ENCODE measurements around the gene DGKB. TPM values are rescaled to one million over a fixed set of nuclear protein-coding genes. Genes with fewer than 3 reads are reported as not detected.
"Not testable (repeated sequence)": the region's sequence is repeated elsewhere in the genome, so short reads cannot be mapped to it uniquely, and the experiment has no call there.

DGKB gene
- total and polyA plus RNA-seq, 5 donors, result 0.16 to 1.1 (median 0.54) TPM

GRCh38 chr7:14461716-14462115, 440.8 kb downstream of the DGKB start:
- H3K4me1 ChIP-seq (ENCODE audit: control insufficient read depth, insufficient read depth, low read length); DNase-seq; H3K27ac ChIP-seq (ENCODE audit: low read length); ATAC-seq; H3K27me3 ChIP-seq (ENCODE audit: control insufficient read depth, insufficient read depth); H3K4me3 ChIP-seq (ENCODE audit: low read length); intact Hi-C loops (cut with DNase I); H3K9me3 ChIP-seq (ENCODE audit: control insufficient read depth, low read length): not testable (repeated sequence)
- WGBS, result 52% methylated on average over 3 of the region's 3 CpGs

GRCh38 chr7:14458846-14459245, 443.7 kb downstream of the DGKB start:
- H3K27ac ChIP-seq (ENCODE audit: low read length); H3K4me1 ChIP-seq (ENCODE audit: control insufficient read depth, insufficient read depth, low read length); H3K27me3 ChIP-seq (ENCODE audit: control insufficient read depth, insufficient read depth); ATAC-seq; H3K4me3 ChIP-seq (ENCODE audit: low read length); H3K9me3 ChIP-seq (ENCODE audit: control insufficient read depth, low read length): not testable (repeated sequence)
- WGBS, result 91% methylated on average over 7 of the region's 7 CpGs
- intact Hi-C loops (cut with DNase I), result loop anchor here in 1 of 4 donors (5.0 kb wide), 1 partner anchor 472 kb away; the partner anchor contains the start of gene ETV1
- DNase-seq, result peak in 1 of 3 donors; percentile 24

GRCh38 chr7:14457568-14458453, 444.7 kb downstream of the DGKB start:
- intact Hi-C loops (cut with DNase I), result loop anchor here in 1 of 4 donors (5.0 kb wide), 1 partner anchor 471 kb away; the partner anchor contains the start of gene ETV1
- WGBS, result 25% methylated on average over 13 of the region's 13 CpGs
- peak overlapping the region; percentile 43 for H3K4me3 ChIP-seq (ENCODE audit: low read length)
- DNase-seq (peak; percentile 51 to 78 (median 54)), ATAC-seq (peak; percentile 78 to 79)
- H3K27me3 ChIP-seq (ENCODE audit: control insufficient read depth, insufficient read depth), result no peaks in the 10 kb centered on the region
- H3K9me3 ChIP-seq (ENCODE audit: control insufficient read depth, low read length), result no peaks in the 10 kb centered on the region
- no peaks in the 10 kb centered on the region for H3K4me1 ChIP-seq (ENCODE audit: control insufficient read depth, insufficient read depth, low read length)
- H3K27ac ChIP-seq (ENCODE audit: low read length), result no peak overlapping the region

GRCh38 chr7:14449291-14449690, 453.3 kb downstream of the DGKB start:
- no peak overlapping the region for H3K4me3 ChIP-seq (ENCODE audit: low read length)
- DNase-seq, result no peak
- intact Hi-C loops (cut with DNase I), result no loop called here
- no peaks in the 10 kb centered on the region for H3K27me3 ChIP-seq (ENCODE audit: control insufficient read depth, insufficient read depth)
- H3K27ac ChIP-seq (ENCODE audit: low read length), result no peak overlapping the region
- no peaks in the 10 kb centered on the region for H3K4me1 ChIP-seq (ENCODE audit: control insufficient read depth, insufficient read depth, low read length)
- WGBS, result 86% methylated on average over 4 of the region's 4 CpGs
- no peak for ATAC-seq
- H3K9me3 ChIP-seq (ENCODE audit: control insufficient read depth, low read length), result no peaks in the 10 kb centered on the region

GRCh38 chr7:14446829-14447228, 455.7 kb downstream of the DGKB start:
- H3K9me3 ChIP-seq (ENCODE audit: control insufficient read depth, low read length), result no peaks in the 10 kb centered on the region
- no peaks in the 10 kb centered on the region for H3K4me1 ChIP-seq (ENCODE audit: control insufficient read depth, insufficient read depth, low read length)
- no peaks in the 10 kb centered on the region for H3K27me3 ChIP-seq (ENCODE audit: control insufficient read depth, insufficient read depth)
- no peak overlapping the region for H3K4me3 ChIP-seq (ENCODE audit: low read length)
- intact Hi-C loops (cut with DNase I), result no loop called here
- ATAC-seq, result no peak
- H3K27ac ChIP-seq (ENCODE audit: low read length), result no peak overlapping the region
- WGBS, result 75% methylated on average over 3 of the region's 3 CpGs
- no peak for DNase-seq

GRCh38 chr7:14446219-14446618, 456.3 kb downstream of the DGKB start:
- intact Hi-C loops (cut with DNase I), result no loop called here
- no peak for ATAC-seq
- Histone ChIP-seq H3K27me3 (ENCODE audit: control insufficient read depth, insufficient read depth) (no peaks in the 10 kb centered on the region), H3K9me3 (ENCODE audit: control insufficient read depth, low read length) (no peaks in the 10 kb centered on the region), H3K4me3 (ENCODE audit: low read length) (no peak overlapping the region), H3K4me1 (ENCODE audit: control insufficient read depth, insufficient read depth, low read length) (no peaks in the 10 kb centered on the region), H3K27ac (ENCODE audit: low read length) (no peak overlapping the region)
- WGBS, result 95% methylated on average over 1 of the region's 1 CpG
- no peak for DNase-seq

- no peak overlapping the region for H3K4me3 ChIP-seq (ENCODE audit: low read length)
- no peak overlapping the region for H3K27ac ChIP-seq (ENCODE audit: low read length)
- no peaks in the 10 kb centered on the region for H3K4me1 ChIP-seq (ENCODE audit: control insufficient read depth, insufficient read depth, low read length)
- WGBS, result 58% methylated on average over 2 of the region's 2 CpGs
- H3K9me3 ChIP-seq (ENCODE audit: control insufficient read depth, low read length), result no peaks in the 10 kb centered on the region
- DNase-seq (no peak), ATAC-seq (no peak)
- intact Hi-C loops (cut with DNase I), result no loop called here
- no peaks in the 10 kb centered on the region for H3K27me3 ChIP-seq (ENCODE audit: control insufficient read depth, insufficient read depth)
Measured at GRCh38 chr7:14438366-14438765, 464.2 kb downstream of the DGKB start.

GRCh38 chr7:14436878-14437277, 465.7 kb downstream of the DGKB start:
- H3K9me3 ChIP-seq (ENCODE audit: control insufficient read depth, low read length), result no peaks in the 10 kb centered on the region
- no peaks in the 10 kb centered on the region for H3K27me3 ChIP-seq (ENCODE audit: control insufficient read depth, insufficient read depth)
- WGBS, result 81% methylated on average over 2 of the region's 2 CpGs
- intact Hi-C loops (cut with DNase I), result no loop called here
- no peak overlapping the region for H3K27ac ChIP-seq (ENCODE audit: low read length)
- H3K4me3 ChIP-seq (ENCODE audit: low read length), result no peak overlapping the region
- no peaks in the 10 kb centered on the region for H3K4me1 ChIP-seq (ENCODE audit: control insufficient read depth, insufficient read depth, low read length)
- ATAC-seq (no peak), DNase-seq (no peak)

- no peak overlapping the region for H3K4me3 ChIP-seq (ENCODE audit: low read length)
- H3K4me1 ChIP-seq (ENCODE audit: control insufficient read depth, insufficient read depth, low read length), result no peaks in the 10 kb centered on the region
- ATAC-seq, result no peak
- no peak overlapping the region for H3K27ac ChIP-seq (ENCODE audit: low read length)
- H3K9me3 ChIP-seq (ENCODE audit: control insufficient read depth, low read length), result no peaks in the 10 kb centered on the region
- intact Hi-C loops (cut with DNase I), result no loop called here
- WGBS, result 38% methylated on average over 2 of the region's 2 CpGs
- peak in 1 of 3 donors; percentile 4 for DNase-seq
- H3K27me3 ChIP-seq (ENCODE audit: control insufficient read depth, insufficient read depth), result no peaks in the 10 kb centered on the region
Measured at GRCh38 chr7:14432924-14433323, 469.6 kb downstream of the DGKB start.

GRCh38 chr7:14430926-14431325, 471.6 kb downstream of the DGKB start:
- ATAC-seq, result no peak
- no peak for DNase-seq
- no peak overlapping the region for H3K4me3 ChIP-seq (ENCODE audit: low read length)
- H3K27ac ChIP-seq (ENCODE audit: low read length), result no peak overlapping the region
- no peaks in the 10 kb centered on the region for H3K4me1 ChIP-seq (ENCODE audit: control insufficient read depth, insufficient read depth, low read length)
- H3K27me3 ChIP-seq (ENCODE audit: control insufficient read depth, insufficient read depth), result no peaks in the 10 kb centered on the region
- intact Hi-C loops (cut with DNase I), result no loop called here
- WGBS, result 91% methylated on average over 3 of the region's 3 CpGs
- no peaks in the 10 kb centered on the region for H3K9me3 ChIP-seq (ENCODE audit: control insufficient read depth, low read length)

- DNase-seq (no peak), ATAC-seq (no peak)
- intact Hi-C loops (cut with DNase I), result no loop called here
- WGBS, result 59% methylated on average over 1 of the region's 1 CpG
- Histone ChIP-seq H3K27me3 (ENCODE audit: control insufficient read depth, insufficient read depth) (no peaks in the 10 kb centered on the region), H3K9me3 (ENCODE audit: control insufficient read depth, low read length) (no peaks in the 10 kb centered on the region), H3K4me1 (ENCODE audit: control insufficient read depth, insufficient read depth, low read length) (no peaks in the 10 kb centered on the region), H3K27ac (ENCODE audit: low read length) (no peak overlapping the region), H3K4me3 (ENCODE audit: low read length) (no peak overlapping the region)
Measured at GRCh38 chr7:14425559-14425958, 477.0 kb downstream of the DGKB start.
